ENCODE results near the gene PVR.

DNA sequence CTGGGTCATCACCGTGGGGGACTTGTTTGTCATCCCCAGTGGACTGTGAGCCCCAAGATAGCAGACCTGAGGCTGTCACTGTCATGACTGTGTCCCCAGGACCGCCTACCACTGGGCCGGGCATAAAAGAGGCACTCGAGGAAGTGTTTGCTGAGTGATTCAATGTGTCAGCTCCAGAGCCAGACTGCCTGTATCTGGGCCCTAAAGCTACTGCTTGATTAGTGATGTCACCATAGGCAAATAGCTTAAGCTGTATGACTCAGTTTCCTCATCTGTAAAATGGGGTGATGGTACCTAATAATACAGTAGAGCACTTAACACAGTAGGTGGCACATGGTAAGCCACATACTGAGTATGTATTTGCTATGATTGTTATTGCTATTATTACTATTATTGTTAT is 16.4 kb downstream of the PVR start:
- TF ChIP-seq POLR2A (IDR thresholded peaks at IDR 0.05) (no peak), EP300 (IDR thresholded peaks at IDR 0.05) (no peak), POLR2AphosphoS5 (IDR thresholded peaks at IDR 0.05) (no peak)
- TF ChIP-seq, protein P1, sequence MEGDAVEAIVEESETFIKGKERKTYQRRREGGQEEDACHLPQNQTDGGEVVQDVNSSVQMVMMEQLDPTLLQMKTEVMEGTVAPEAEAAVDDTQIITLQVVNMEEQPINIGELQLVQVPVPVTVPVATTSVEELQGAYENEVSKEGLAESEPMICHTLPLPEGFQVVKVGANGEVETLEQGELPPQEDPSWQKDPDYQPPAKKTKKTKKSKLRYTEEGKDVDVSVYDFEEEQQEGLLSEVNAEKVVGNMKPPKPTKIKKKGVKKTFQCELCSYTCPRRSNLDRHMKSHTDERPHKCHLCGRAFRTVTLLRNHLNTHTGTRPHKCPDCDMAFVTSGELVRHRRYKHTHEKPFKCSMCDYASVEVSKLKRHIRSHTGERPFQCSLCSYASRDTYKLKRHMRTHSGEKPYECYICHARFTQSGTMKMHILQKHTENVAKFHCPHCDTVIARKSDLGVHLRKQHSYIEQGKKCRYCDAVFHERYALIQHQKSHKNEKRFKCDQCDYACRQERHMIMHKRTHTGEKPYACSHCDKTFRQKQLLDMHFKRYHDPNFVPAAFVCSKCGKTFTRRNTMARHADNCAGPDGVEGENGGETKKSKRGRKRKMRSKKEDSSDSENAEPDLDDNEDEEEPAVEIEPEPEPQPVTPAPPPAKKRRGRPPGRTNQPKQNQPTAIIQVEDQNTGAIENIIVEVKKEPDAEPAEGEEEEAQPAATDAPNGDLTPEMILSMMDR (IDR thresholded peaks at IDR 0.05): no peak

Measured in sigmoid colon (tissue), 4 donors.